H9 (cell line): ENCODE data around the gene RPS17. TPM values are rescaled to one million over a fixed set of nuclear protein-coding genes. Genes with fewer than 3 reads are reported as not detected.
"Not testable (repeated sequence)": the region's sequence is repeated elsewhere in the genome, so short reads cannot be mapped to it uniquely, and the experiment has no call there.

Experiments used
- DNase-seq: peaks from one replicate; pipeline ENCODE4 v3.0.0-alpha.2; 2017
- H2AFZ ChIP-seq: one replicate; pipeline ENCODE4 v1.6.1; 2013; ENCODE audit warnings: mild to moderate bottlenecking, low read length, control low read depth, moderate library complexity
- H2AK5ac ChIP-seq: 2 replicates; pipeline ENCODE4 v1.6.1; 2013; ENCODE audit warnings: low read length, control low read depth, mixed read lengths; ENCODE audit not compliant: insufficient read length
- H2BK120ac ChIP-seq: one replicate; pipeline ENCODE4 v1.6.1; 2013; ENCODE audit warnings: low read depth, mild to moderate bottlenecking, low read length, control low read depth, inconsistent platforms; ENCODE audit not compliant: poor library complexity, severe bottlenecking
- H2BK12ac ChIP-seq: 2 replicates; pipeline ENCODE4 v1.6.1; 2013; ENCODE audit warnings: low read length, control low read depth, mixed read lengths, low read depth; ENCODE audit not compliant: insufficient read length
- H2BK15ac ChIP-seq: 2 replicates; pipeline ENCODE4 v1.6.1; 2013; ENCODE audit warnings: low read depth, low read length, control low read depth
- H2BK20ac ChIP-seq: one replicate; pipeline ENCODE4 v1.6.1; 2013; ENCODE audit warnings: low read depth, mild to moderate bottlenecking, low read length, control low read depth, inconsistent platforms; ENCODE audit not compliant: poor library complexity, severe bottlenecking
- H2BK5ac ChIP-seq: 2 replicates; pipeline ENCODE4 v1.6.1; 2013; ENCODE audit warnings: low read length, control low read depth, mixed read lengths; ENCODE audit not compliant: insufficient read length
- H3K14ac ChIP-seq: 2 replicates; pipeline ENCODE4 v1.6.1; 2013; ENCODE audit warnings: low read length, control low read depth; ENCODE audit not compliant: insufficient read depth
- H3K18ac ChIP-seq: 2 replicates; pipeline ENCODE4 v1.6.1; 2013; ENCODE audit warnings: low read depth, mild to moderate bottlenecking, mixed read lengths, low read length, control low read depth; ENCODE audit not compliant: insufficient read length
- H3K23ac ChIP-seq: 2 replicates; pipeline ENCODE4 v1.6.1; 2013; ENCODE audit warnings: low read length, control low read depth, mixed read lengths, low read depth; ENCODE audit not compliant: insufficient read length
- H3K23me2 ChIP-seq: 2 replicates; pipeline ENCODE4 v1.6.1; 2013; ENCODE audit warnings: low read depth, mild to moderate bottlenecking, mixed read lengths, low read length, control low read depth; ENCODE audit not compliant: insufficient read length, poor library complexity, severe bottlenecking
- H3K27ac ChIP-seq: 2 replicates; pipeline ENCODE4 v1.5.1; 2013; ENCODE audit warnings: low read length, control low read depth, mixed read lengths, low read depth; ENCODE audit not compliant: insufficient read length
- H3K27me3 ChIP-seq: 2 replicates; pipeline ENCODE4 v1.6.1; 2013; ENCODE audit warnings: low read length, control low read depth, inconsistent platforms; ENCODE audit not compliant: insufficient read depth
- H3K4ac ChIP-seq: 2 replicates; pipeline ENCODE4 v1.6.1; 2013; ENCODE audit warnings: low read depth, mild to moderate bottlenecking, control low read depth, inconsistent platforms, low read length, moderate library complexity
- H3K4me1 ChIP-seq: 2 replicates; pipeline ENCODE4 v1.6.1; 2013; ENCODE audit warnings: low read length, control low read depth, inconsistent platforms; ENCODE audit not compliant: insufficient read depth
- H3K4me2 ChIP-seq: 2 replicates; pipeline ENCODE4 v1.6.1; 2013; ENCODE audit warnings: low read length, control low read depth, mixed read lengths; ENCODE audit not compliant: insufficient read length, insufficient read depth
- H3K56ac ChIP-seq: 2 replicates; pipeline ENCODE4 v1.6.1; 2013; ENCODE audit warnings: low read depth, mild to moderate bottlenecking, mixed read lengths, low read length, control low read depth; ENCODE audit not compliant: insufficient read length
- H3K79me1 ChIP-seq: 2 replicates; pipeline ENCODE4 v1.6.1; 2013; ENCODE audit warnings: low read depth, mild to moderate bottlenecking, moderate library complexity, low read length, control low read depth, inconsistent platforms; ENCODE audit not compliant: insufficient read depth, poor library complexity, severe bottlenecking
- H3K79me2 ChIP-seq: 2 replicates; pipeline ENCODE4 v1.6.1; 2013; ENCODE audit warnings: low read length, control low read depth, inconsistent platforms; ENCODE audit not compliant: insufficient read depth
- H3K9ac ChIP-seq: 2 replicates; pipeline ENCODE4 v1.6.1; 2013; ENCODE audit warnings: low read length, control low read depth, mixed read lengths; ENCODE audit not compliant: insufficient read length; ENCODE audit errors: extremely low read depth
- H3K9me3 ChIP-seq: one replicate; pipeline ENCODE4 v1.6.1; 2013; ENCODE audit warnings: low read depth, low read length, inconsistent platforms; ENCODE audit not compliant: control insufficient read depth
- H3T11ph ChIP-seq: one replicate; pipeline ENCODE4 v1.6.1; 2013; ENCODE audit warnings: mild to moderate bottlenecking, low read length, control low read depth, inconsistent platforms
- H4K20me1 ChIP-seq: one replicate; pipeline ENCODE4 v1.6.1; 2013; ENCODE audit not compliant: control insufficient read depth, insufficient read length, insufficient read depth
- H4K5ac ChIP-seq: 2 replicates; pipeline ENCODE4 v1.6.1; 2013; ENCODE audit warnings: low read depth, mild to moderate bottlenecking, mixed read lengths, low read length, control low read depth; ENCODE audit not compliant: insufficient read length
- H4K8ac ChIP-seq: replicated peaks from 2 replicates; pipeline ENCODE4 v1.6.1; 2013; ENCODE audit warnings: low read length, control low read depth, mixed read lengths, low read depth; ENCODE audit not compliant: insufficient read length
- H4K91ac ChIP-seq: 2 replicates; pipeline ENCODE4 v1.6.1; 2013; ENCODE audit warnings: low read depth, mild to moderate bottlenecking, moderate library complexity, mixed read lengths, low read length, control low read depth; ENCODE audit not compliant: insufficient read length
- H3K27ac Mint-ChIP-seq, 3 experiments: 2 replicates in 2 of 3; 3 replicates in 1 of 3; pipeline ENCODE4 v1.8.0; 2020 to 2021; ENCODE audit warnings: mixed read lengths in 3 of 3, mild to moderate bottlenecking in 1 of 3, moderate library complexity in 1 of 3
- H3K27me3 Mint-ChIP-seq: 2 replicates; pipeline ENCODE4 v1.8.0; 2021; ENCODE audit warnings: low read depth, mild to moderate bottlenecking, moderate library complexity, mixed read lengths
- H3K36me3 Mint-ChIP-seq, 3 experiments: 2 replicates in 2 of 3; 3 replicates in 1 of 3; pipeline ENCODE4 v1.8.0; 2020 to 2021; ENCODE audit warnings: low read depth in 3 of 3, mixed read lengths in 3 of 3; ENCODE audit not compliant: insufficient read depth in 1 of 3
- H3K4me1 Mint-ChIP-seq, 2 experiments: 2 replicates each; pipeline ENCODE4 v1.8.0; 2020; ENCODE audit warnings: mixed read lengths in 2 of 2
- H3K4me3 Mint-ChIP-seq, 2 experiments: 2 replicates in 1 of 2; 3 replicates in 1 of 2; pipeline ENCODE4 v1.8.0; 2020 to 2021; ENCODE audit warnings: mild to moderate bottlenecking in 2 of 2, mixed read lengths in 2 of 2, moderate library complexity in 1 of 2
- H3K9me3 Mint-ChIP-seq, 2 experiments: 2 replicates in 1 of 2; 3 replicates in 1 of 2; pipeline ENCODE4 v1.8.0; 2020; ENCODE audit warnings: mild to moderate bottlenecking in 2 of 2, mixed read lengths in 2 of 2, moderate library complexity in 1 of 2
- WGBS: extraction: QIAGEN DNeasy Blood & Tissue Kit; methylation state at CpG from one replicate; pipeline ENCODE4 v1.1.7; 2013; ENCODE audit warnings: missing lambda C conversion rate, low lambda C conversion rate, mixed read lengths; ENCODE audit not compliant: insufficient read length; ENCODE audit errors: extremely low coverage; 5-methylcytosine and 5-hydroxymethylcytosine counted together
- total RNA-seq: library from RNA; stranded (reverse); gene quantifications from 2 replicates; pipeline ENCODE4 v1.2.1, GENCODE V29; 2021

Gene RPS17
- total RNA-seq, 1 experiment from 2014 or later: 2,597 TPM

DNA sequence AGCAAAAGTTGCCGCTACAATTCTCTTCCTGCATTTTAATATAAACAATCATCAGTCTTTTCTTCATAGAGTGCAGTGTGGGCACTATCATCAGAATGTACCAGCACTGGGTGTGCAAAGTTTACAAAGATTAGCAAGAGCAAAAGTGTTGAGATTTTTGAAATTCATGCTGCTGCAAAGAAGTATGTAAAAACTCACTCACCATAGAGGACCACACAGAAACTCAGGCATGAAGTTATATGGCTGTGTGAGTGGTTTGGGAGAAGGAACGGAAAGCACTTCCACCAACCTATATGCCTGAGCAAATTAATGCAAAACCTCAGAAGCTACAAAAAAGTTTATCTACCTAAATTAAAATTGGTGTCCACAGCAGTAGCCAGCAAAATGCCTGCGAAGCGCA, 32.6 kb downstream of the RPS17 start:
- H3K18ac ChIP-seq, H4K91ac ChIP-seq, H3K56ac ChIP-seq, H2BK120ac ChIP-seq, H3K9me3 Mint-ChIP-seq, H3K23me2 ChIP-seq, H2BK12ac ChIP-seq, H3K79me1 ChIP-seq, H3K79me2 ChIP-seq, H3K4me3 Mint-ChIP-seq, H3K4me2 ChIP-seq, H3K36me3 Mint-ChIP-seq, H4K8ac ChIP-seq, H3K27me3 Mint-ChIP-seq, H3K27ac Mint-ChIP-seq, H2BK15ac ChIP-seq, H3K9me3 ChIP-seq, H3K27ac ChIP-seq, H2BK20ac ChIP-seq, H4K5ac ChIP-seq, H2AFZ ChIP-seq, H3T11ph ChIP-seq, H3K4me1 Mint-ChIP-seq, H3K14ac ChIP-seq, H3K23ac ChIP-seq, DNase-seq, H2BK5ac ChIP-seq, H2AK5ac ChIP-seq, H4K20me1 ChIP-seq, H3K9ac ChIP-seq, H3K4me1 ChIP-seq, H3K4ac ChIP-seq, H3K27me3 ChIP-seq: not testable (repeated sequence)
- WGBS: no CpG with 5 or more reads among the region's 4 CpGs

DNA sequence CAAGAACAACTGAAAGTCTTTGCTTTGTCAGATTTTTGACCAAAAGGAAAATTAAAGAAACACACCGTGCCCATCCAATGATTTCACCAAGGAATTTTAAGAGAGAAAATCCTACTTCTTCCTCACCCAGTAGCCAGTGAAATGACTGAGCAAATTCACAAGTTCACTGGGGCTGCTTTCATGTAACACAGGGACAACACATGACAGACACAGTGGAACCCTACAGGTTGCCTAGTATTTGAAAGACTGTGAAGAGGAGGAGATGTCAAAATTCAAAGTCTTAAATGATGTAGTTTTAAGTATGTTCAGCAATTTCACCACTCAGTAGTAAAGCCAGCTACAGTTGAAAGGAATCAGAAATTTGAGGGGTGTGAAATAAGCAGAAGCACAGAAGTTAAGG, 33.2 kb downstream of the RPS17 start:
- not testable (repeated sequence) for H3K27me3 Mint-ChIP-seq, H3K9me3 ChIP-seq, H3K9ac ChIP-seq, H3K18ac ChIP-seq, H2BK15ac ChIP-seq, H3K23me2 ChIP-seq, H2AK5ac ChIP-seq, DNase-seq, H3K79me2 ChIP-seq, H3K4ac ChIP-seq, H4K20me1 ChIP-seq, H3K9me3 Mint-ChIP-seq, H4K91ac ChIP-seq, H2AFZ ChIP-seq, H3K4me1 ChIP-seq, H2BK20ac ChIP-seq, H3K27ac ChIP-seq, H4K8ac ChIP-seq, H3K23ac ChIP-seq, H3K27ac Mint-ChIP-seq, H3K4me1 Mint-ChIP-seq, H2BK120ac ChIP-seq, H3K56ac ChIP-seq, H3K36me3 Mint-ChIP-seq, H3K4me3 Mint-ChIP-seq, H3T11ph ChIP-seq, H4K5ac ChIP-seq, H3K27me3 ChIP-seq, H3K14ac ChIP-seq, H3K4me2 ChIP-seq, H2BK12ac ChIP-seq, H3K79me1 ChIP-seq, H2BK5ac ChIP-seq
- WGBS: no CpG with 5 or more reads among the region's 1 CpG
